ENCODE measurements around the gene SYNDIG1L.

DNA sequence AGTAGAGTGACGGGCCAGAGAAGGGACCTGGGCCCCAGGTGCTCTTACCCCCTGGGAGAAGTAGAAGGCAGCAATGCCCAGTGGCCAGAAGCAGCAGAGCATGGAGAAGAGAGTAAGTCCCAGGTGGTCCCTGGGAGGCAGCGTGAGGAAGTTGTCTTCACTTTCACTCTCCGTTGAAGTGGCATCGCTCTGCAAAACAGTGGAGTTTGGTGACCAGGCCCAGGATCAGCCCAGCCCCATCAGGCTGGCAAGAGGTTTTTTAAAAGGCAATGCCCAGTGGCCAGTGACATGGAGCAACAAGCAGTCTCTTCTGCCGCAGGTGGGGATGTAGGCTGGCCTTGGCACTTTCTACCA, 18.2 kb downstream of the SYNDIG1L start:
- TF ChIP-seq, protein P1, sequence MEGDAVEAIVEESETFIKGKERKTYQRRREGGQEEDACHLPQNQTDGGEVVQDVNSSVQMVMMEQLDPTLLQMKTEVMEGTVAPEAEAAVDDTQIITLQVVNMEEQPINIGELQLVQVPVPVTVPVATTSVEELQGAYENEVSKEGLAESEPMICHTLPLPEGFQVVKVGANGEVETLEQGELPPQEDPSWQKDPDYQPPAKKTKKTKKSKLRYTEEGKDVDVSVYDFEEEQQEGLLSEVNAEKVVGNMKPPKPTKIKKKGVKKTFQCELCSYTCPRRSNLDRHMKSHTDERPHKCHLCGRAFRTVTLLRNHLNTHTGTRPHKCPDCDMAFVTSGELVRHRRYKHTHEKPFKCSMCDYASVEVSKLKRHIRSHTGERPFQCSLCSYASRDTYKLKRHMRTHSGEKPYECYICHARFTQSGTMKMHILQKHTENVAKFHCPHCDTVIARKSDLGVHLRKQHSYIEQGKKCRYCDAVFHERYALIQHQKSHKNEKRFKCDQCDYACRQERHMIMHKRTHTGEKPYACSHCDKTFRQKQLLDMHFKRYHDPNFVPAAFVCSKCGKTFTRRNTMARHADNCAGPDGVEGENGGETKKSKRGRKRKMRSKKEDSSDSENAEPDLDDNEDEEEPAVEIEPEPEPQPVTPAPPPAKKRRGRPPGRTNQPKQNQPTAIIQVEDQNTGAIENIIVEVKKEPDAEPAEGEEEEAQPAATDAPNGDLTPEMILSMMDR (conservative IDR thresholded peaks at IDR 0.05; ENCODE audit: low read length), result no peak
- no peak for TF ChIP-seq EZH2phosphoT487 (IDR thresholded peaks at IDR 0.05; ENCODE audit: borderline replicate concordance)

All from Loucy (cell line).